OCI-LY7 (cell line): Measurements from ENCODE around the gene RPP30.

Source experiments
- EZH2phosphoT487 ChIP-seq: fragments of 200-600 bp; sonication (generic); IDR thresholded peaks from 2 replicates; pipeline ENCODE4 v1.6.1; 2018; ENCODE audit warnings: low read depth, borderline replicate concordance, mild to moderate bottlenecking, mixed run types, antibody characterized with exemption, low read length, moderate library complexity, mixed read lengths
- TF ChIP-seq, protein P1 (sequence below): fragments of 200-600 bp; sonication (generic); conservative IDR thresholded peaks from 2 replicates; pipeline ENCODE4 v1.5.1; 2014; ENCODE audit warnings: mild to moderate bottlenecking, antibody characterized with exemption, low read length, moderate library complexity, mixed read lengths

DNA sequence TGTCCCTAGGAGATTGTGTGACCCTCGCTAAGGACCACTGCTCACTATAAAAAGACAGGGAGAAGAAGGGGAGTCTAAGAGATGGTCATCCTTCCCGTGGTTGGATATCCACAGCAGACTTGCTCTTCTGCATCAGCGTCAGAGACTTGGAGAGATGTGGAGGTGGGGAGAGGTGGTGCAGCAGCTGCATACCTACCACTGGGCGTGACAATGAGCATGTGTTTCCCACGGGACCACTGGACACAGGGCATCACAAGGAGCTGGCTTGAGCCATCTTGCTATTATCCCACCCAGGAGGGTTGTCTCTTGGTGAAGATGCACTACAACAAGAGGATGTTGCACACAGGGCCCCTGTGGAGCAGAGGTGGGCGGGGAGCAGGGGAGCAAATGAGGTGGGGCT is 67.9 kb downstream of the RPP30 start:
- no peak for TF ChIP-seq EZH2phosphoT487
- TF ChIP-seq, protein P1, sequence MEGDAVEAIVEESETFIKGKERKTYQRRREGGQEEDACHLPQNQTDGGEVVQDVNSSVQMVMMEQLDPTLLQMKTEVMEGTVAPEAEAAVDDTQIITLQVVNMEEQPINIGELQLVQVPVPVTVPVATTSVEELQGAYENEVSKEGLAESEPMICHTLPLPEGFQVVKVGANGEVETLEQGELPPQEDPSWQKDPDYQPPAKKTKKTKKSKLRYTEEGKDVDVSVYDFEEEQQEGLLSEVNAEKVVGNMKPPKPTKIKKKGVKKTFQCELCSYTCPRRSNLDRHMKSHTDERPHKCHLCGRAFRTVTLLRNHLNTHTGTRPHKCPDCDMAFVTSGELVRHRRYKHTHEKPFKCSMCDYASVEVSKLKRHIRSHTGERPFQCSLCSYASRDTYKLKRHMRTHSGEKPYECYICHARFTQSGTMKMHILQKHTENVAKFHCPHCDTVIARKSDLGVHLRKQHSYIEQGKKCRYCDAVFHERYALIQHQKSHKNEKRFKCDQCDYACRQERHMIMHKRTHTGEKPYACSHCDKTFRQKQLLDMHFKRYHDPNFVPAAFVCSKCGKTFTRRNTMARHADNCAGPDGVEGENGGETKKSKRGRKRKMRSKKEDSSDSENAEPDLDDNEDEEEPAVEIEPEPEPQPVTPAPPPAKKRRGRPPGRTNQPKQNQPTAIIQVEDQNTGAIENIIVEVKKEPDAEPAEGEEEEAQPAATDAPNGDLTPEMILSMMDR: no peak
